ENCODE data around the gene NT5DC3. TPM values are rescaled to one million over a fixed set of nuclear protein-coding genes. Genes with fewer than 3 reads are reported as not detected.

The NT5DC3 gene
- total RNA-seq, 2 donors from 2014 or later = 12.4 to 29.7 TPM

- Histone ChIP-seq H3K27ac (peak overlapping the region; percentile 70 to 81), H3K27me3 (replicated peaks; ENCODE audit: insufficient read depth) (no peaks in the 10 kb centered on the region), H3K4me1 (replicated peaks) (peaks cover 23% of the 10 kb centered on the region), H3K4me3 (no peak overlapping the region), H3K36me3 (no peaks in the 10 kb centered on the region), H3K9me3 (no peaks in the 10 kb centered on the region)
- intact Hi-C loops (cut with DNase I) = no loop called here
- 13% methylated on average over 1 of the region's 1 CpG for WGBS
- DNase-seq (ENCODE audit: low spot score) = no peak
- TF ChIP-seq POLR2A (IDR thresholded peaks at IDR 0.05) = no peak
- TF ChIP-seq POLR2AphosphoS5 (IDR thresholded peaks at IDR 0.05) = peak; percentile 64
Measured at GRCh38 chr12:103851127-103851526, 10.1 kb upstream of the NT5DC3 start.

GRCh38 chr12:103850429-103850828, 9.4 kb upstream of the NT5DC3 start:
- no peaks in the 10 kb centered on the region for H3K36me3 ChIP-seq
- WGBS = 74% methylated on average over 1 of the region's 1 CpG
- intact Hi-C loops (cut with DNase I) = no loop called here
- no peaks in the 10 kb centered on the region for H3K27me3 ChIP-seq (replicated peaks; ENCODE audit: insufficient read depth)
- no peak overlapping the region for H3K4me3 ChIP-seq
- no peak for DNase-seq (ENCODE audit: low spot score)
- H3K4me1 ChIP-seq (replicated peaks) = peaks cover 23% of the 10 kb centered on the region
- TF ChIP-seq POLR2A (IDR thresholded peaks at IDR 0.05) (no peak), POLR2AphosphoS5 (IDR thresholded peaks at IDR 0.05) (no peak)
- TF ChIP-seq, protein P1, sequence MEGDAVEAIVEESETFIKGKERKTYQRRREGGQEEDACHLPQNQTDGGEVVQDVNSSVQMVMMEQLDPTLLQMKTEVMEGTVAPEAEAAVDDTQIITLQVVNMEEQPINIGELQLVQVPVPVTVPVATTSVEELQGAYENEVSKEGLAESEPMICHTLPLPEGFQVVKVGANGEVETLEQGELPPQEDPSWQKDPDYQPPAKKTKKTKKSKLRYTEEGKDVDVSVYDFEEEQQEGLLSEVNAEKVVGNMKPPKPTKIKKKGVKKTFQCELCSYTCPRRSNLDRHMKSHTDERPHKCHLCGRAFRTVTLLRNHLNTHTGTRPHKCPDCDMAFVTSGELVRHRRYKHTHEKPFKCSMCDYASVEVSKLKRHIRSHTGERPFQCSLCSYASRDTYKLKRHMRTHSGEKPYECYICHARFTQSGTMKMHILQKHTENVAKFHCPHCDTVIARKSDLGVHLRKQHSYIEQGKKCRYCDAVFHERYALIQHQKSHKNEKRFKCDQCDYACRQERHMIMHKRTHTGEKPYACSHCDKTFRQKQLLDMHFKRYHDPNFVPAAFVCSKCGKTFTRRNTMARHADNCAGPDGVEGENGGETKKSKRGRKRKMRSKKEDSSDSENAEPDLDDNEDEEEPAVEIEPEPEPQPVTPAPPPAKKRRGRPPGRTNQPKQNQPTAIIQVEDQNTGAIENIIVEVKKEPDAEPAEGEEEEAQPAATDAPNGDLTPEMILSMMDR (IDR thresholded peaks at IDR 0.05) = no peak
- H3K27ac ChIP-seq = peak overlapping the region; percentile 70 to 81
- no peaks in the 10 kb centered on the region for H3K9me3 ChIP-seq

- H3K4me3 ChIP-seq = no peak overlapping the region
- peaks cover 23% of the 10 kb centered on the region for H3K4me1 ChIP-seq (replicated peaks)
- DNase-seq (ENCODE audit: low spot score) = no peak
- H3K36me3 ChIP-seq = no peaks in the 10 kb centered on the region
- TF ChIP-seq POLR2A (IDR thresholded peaks at IDR 0.05) (no peak), POLR2AphosphoS5 (IDR thresholded peaks at IDR 0.05) (peak; percentile 26)
- TF ChIP-seq, protein P1 (IDR thresholded peaks at IDR 0.05) = no peak
- 42% methylated on average over 4 of the region's 4 CpGs for WGBS
- H3K27me3 ChIP-seq (replicated peaks; ENCODE audit: insufficient read depth) = no peaks in the 10 kb centered on the region
- H3K9me3 ChIP-seq = no peaks in the 10 kb centered on the region
- intact Hi-C loops (cut with DNase I) = no loop called here
- H3K27ac ChIP-seq = peak overlapping the region; percentile 70 to 81
Measured at GRCh38 chr12:103848917-103849491, 8.0 kb upstream of the NT5DC3 start.

DNA sequence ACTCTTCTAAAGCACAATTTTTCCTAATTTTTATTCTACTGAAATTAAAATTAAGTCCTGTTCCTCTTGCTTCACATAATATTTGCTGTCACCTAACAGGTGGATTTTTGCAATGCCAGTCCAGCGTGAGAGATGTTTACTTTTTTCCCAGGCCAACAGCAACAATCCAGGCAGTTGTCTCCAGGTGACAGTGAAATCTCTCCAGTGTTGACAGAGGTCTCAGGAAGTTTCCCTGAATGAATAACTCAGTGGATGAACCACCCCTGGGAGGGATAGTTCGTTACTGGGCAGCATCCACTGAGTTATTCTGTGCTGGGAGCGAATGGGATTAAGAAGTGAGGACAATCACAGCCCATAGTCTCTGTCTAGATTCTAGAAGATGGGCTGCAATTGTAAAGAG, 7.1 kb upstream of the NT5DC3 start:
- Histone ChIP-seq H3K4me1 (replicated peaks) (peaks cover 23% of the 10 kb centered on the region), H3K4me3 (no peak overlapping the region), H3K27me3 (replicated peaks; ENCODE audit: insufficient read depth) (no peaks in the 10 kb centered on the region), H3K27ac (peak overlapping the region; percentile 70 to 81), H3K9me3 (no peaks in the 10 kb centered on the region), H3K36me3 (no peaks in the 10 kb centered on the region)
- DNase-seq (ENCODE audit: low spot score) = peak; percentile 56
- WGBS = 36% methylated on average over 3 of the region's 3 CpGs
- TF ChIP-seq POLR2AphosphoS5 (IDR thresholded peaks at IDR 0.05) (peak; percentile 76), POLR2A (IDR thresholded peaks at IDR 0.05) (no peak)
- intact Hi-C loops (cut with DNase I) = no loop called here

DNA sequence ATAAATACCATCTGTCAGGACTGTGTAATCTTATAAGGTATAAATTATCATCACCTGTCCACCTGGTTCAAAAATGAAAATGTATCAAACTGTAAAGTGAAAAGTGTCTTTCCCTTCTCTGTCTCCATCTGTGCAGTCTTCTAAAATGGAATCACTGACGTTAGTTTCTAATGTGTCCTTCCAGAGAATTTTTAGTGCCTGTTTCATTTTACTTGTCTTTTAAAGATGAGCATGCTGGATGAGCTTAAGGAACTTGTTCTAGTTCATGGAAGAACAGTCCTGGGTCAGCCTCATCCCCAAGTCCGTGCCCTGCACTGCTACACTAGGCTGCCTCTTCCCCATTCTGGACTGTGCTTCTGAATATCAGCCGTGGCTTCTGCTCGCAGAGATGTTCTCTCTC, 5.4 kb upstream of the NT5DC3 start:
- peaks cover 15% of the 10 kb centered on the region for H3K4me1 ChIP-seq (replicated peaks)
- no peaks in the 10 kb centered on the region for H3K36me3 ChIP-seq
- peak overlapping the region in 1 of 2 donors; percentile 35 for H3K27ac ChIP-seq
- no peaks in the 10 kb centered on the region for H3K27me3 ChIP-seq (replicated peaks; ENCODE audit: insufficient read depth)
- WGBS = 76% methylated on average over 4 of the region's 4 CpGs
- DNase-seq (ENCODE audit: low spot score) = no peak
- no peak overlapping the region for H3K4me3 ChIP-seq
- intact Hi-C loops (cut with DNase I) = no loop called here
- TF ChIP-seq POLR2AphosphoS5 (IDR thresholded peaks at IDR 0.05) (no peak), POLR2A (IDR thresholded peaks at IDR 0.05) (no peak)
- TF ChIP-seq, protein P1 (IDR thresholded peaks at IDR 0.05) = no peak
- no peaks in the 10 kb centered on the region for H3K9me3 ChIP-seq

GRCh38 chr12:103844305-103844704, 3.3 kb upstream of the NT5DC3 start:
- Histone ChIP-seq H3K36me3 (no peaks in the 10 kb centered on the region), H3K4me1 (replicated peaks) (peaks cover 9% of the 10 kb centered on the region), H3K27ac (no peak overlapping the region), H3K27me3 (replicated peaks; ENCODE audit: insufficient read depth) (no peaks in the 10 kb centered on the region), H3K4me3 (no peak overlapping the region), H3K9me3 (no peaks in the 10 kb centered on the region)
- DNase-seq (ENCODE audit: low spot score) = no peak
- no peak for TF ChIP-seq POLR2A (IDR thresholded peaks at IDR 0.05)
- no peak for TF ChIP-seq POLR2AphosphoS5 (IDR thresholded peaks at IDR 0.05)
- TF ChIP-seq, protein P1 (IDR thresholded peaks at IDR 0.05) = no peak
- intact Hi-C loops (cut with DNase I) = no loop called here
- 84% methylated on average over 3 of the region's 3 CpGs for WGBS
